HG03175 (cell line): ENCODE measurements around the gene SLC25A45.

ENCODE experiments used
- ATAC-seq: cut with Tn5 transposase; IDR thresholded peaks from one replicate; pipeline ENCODE4 v1.9.1; 2021; ENCODE audit warnings: mild to moderate bottlenecking, moderate library complexity; ENCODE audit not compliant: unreplicated experiment

SLC25A45 gene

DNA sequence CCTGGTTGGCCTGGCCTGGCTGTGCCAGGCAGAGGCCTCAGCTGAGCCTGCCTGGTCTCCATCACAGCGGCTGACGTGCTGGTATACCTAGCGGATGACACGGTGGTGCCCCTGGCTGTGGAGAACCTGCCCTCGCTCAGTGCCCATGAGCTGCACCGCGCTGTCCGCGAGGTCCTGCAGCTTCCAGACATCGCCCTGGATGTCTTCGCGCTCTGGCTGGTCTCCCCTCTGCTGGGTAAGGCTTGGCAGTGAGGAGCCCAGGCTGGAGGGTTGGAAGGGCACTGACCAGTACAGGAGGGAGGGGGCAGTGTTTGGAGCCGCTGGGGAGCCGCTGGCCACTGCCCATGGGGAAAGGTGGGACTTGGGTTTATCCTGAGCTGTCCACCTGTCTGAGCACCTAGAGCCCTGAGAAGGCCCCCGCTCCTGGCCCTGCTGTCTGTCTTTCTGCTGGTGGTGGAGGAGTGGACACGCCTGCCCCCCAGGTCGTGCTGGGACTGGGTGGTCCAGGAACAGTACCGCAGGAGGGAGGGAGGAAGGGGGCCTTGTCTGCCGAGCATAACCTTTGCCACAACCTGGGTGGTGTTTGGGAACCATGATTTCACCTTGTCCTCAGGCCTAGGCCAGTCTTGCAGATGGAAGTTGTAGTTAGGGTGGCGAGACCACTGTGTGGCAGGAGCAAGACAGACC, 7.0 kb upstream of the SLC25A45 start:
- ATAC-seq = no peak

- no peak for ATAC-seq
Observed at GRCh38 chr11:65388731-65389130, 6.3 kb upstream of the SLC25A45 start.

DNA sequence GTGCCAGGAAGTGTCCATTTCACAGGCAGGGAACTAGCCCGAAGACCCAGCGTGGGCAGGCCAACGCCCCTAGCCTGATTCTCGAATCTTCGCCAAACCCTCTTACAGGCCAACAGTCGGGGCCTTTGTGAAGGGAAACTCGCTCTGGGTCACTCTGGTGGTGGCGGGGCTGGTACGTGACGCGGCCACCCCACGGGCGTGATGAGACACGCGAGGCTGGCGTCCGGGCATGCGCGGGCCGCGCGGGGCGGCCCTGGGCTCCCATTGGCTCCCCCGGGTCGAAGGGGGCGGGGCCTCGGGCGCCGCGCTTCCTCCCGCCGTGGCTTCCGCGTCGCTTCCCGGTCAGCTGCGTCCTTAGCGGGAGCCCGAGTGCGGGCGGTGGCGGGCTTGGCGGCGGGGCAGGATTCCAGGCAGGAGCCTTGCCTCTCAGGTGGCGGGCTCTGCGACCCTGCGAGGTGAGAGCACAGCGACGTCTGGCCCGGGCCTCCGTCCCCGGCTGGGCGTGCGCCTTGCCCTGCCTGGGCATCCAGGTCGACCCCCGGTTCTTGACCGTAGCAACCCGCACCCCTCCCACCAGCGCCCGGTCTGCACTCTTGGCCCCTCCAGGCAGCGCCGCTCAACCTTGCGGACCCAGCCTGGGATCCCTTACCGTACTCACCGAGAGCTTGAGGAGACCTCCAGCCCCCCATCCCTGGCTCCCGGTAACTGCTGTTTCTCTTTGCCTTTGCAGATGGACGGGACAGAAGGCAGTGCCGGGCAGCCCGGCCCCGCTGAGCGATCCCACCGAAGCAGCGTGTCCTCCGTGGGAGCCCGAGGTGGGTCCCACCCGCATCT, 4.1 kb upstream of the SLC25A45 start, which contains the start of gene FRMD8:
Gene FRMD8, plus strand, starts transcription at position 331 of the 834 bp plus-strand sequence. Its CDS starts 400 bp downstream, at position 731.
- peak; percentile 39 for ATAC-seq

- ATAC-seq = no peak
Observed at GRCh38 chr11:65384301-65384889, 1.9 kb upstream of the SLC25A45 start.

DNA sequence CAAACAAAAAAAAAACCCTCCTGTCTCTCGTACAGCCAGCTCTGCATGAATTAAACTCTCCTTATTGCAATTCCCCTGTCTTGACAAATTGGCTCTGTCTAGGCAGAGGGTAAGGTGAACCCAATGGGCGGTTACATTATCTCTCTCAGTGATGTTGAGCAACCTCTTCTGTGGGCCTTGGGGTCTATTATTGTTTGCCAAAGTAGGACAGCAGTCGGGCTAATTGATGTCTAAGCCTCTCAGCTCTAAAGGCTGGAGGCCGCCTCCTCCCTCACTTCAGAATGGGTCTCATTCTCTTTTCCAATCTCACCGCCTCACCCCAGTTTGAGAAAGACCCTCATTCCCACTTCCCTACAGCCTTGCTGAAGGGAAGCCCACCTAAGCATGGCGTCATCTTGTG, 1.3 kb upstream of the SLC25A45 start:
- ATAC-seq = no peak

DNA sequence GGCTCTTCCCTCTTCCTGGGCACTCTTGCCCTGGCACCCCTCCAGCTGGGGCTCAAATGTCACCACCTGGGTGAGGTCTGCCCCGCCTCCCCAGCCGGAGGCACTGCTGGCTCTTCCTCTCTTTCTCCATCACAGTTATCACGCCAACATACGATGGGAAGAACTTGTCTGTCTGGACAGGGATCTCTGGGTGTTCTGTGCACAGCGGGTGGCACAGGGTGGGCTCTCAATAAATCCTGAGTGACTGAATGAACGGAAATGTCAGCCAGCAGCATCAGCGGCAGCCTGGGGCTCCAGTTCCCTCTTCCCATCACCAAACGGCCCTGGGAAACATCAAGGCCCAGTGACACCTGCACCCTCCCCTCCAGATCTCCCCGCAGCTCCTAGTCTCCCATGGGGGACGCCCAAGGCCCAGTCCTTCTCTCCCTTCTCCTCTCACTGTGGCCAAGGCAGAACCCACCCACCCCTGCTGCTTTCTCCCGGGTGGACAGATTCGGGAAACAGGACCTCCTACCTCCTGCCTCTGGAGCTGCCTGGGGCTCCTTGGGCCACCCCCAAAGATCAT, 440 bp upstream of the SLC25A45 start:
- ATAC-seq = no peak

- peak; percentile 4 for ATAC-seq
Observed at GRCh38 chr11:65381716-65382032, 772 bp downstream of the SLC25A45 start.

DNA sequence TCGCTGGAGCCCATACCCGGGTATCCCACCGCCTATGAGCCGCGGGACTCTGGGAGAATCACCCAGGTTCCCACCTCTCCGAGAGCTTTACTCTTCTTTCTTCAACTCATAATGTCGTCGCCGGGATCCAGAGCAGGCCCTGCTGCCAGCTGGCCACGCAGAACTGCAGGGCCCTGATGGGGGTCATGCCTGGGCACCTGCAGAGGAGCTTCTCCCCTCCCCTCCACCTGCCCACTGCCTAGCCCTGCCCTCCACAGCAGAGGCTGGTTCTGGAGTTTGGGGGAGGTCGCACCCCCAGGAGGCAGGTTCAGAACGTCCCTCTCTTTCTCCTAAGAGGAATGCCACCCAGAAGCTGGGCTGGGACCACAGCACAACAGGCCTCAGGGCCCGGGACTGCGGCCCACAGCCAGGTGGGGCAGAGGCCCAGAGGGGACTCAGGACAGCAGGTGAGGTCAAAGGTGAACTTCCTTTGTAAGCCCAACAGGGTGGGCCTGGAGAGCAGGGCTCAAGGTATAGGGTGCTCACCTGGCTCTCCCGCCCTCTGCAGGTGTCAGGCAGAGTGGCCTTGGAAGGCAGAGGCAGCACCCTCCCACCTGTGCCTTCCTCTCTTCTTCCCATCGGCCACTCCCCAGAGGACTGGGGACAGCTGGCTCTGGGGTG, 1.9 kb downstream of the SLC25A45 start:
- no peak for ATAC-seq

DNA sequence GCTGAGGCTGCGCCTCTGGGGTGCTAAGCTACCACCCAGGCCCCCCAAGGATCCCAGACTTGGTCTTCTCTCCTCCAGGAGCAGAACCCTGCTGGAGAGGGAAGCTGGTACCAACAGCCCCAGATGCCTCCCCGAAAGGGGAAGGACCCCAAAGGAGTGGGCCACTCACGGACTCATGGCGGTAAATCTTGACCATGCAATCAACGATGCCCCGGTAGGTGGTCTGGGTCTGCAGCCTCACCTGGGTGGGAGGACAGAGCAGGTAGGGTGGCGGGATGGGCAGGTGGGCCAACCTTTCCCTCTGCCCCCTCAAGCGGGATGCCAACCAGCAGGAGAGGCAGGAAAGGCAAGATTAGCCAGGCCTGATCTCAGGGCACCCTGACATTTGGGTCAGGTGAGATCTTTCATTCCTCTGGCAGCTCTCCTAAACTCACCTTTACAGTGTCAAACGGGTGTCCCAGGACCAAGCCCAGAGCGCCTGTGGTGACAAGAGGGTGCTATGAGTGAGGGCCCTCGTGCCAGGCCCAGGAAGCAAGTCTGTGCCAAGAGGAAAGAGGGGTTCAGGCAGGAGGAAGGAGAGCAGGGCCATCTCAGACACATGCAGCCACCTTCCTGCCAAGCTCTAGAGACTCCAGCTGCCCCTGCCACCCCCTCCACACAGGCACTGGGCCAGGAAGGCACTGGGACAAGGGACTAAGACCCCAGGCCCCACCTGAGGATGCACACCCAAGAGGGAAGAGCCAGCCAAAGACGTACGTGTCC, 2.6 kb downstream of the SLC25A45 start:
- no peak for ATAC-seq

- no peak for ATAC-seq
Observed at GRCh38 chr11:65378928-65379638, 3.4 kb downstream of the SLC25A45 start.

GRCh38 chr11:65378208-65378927, 4.1 kb downstream of the SLC25A45 start:
- ATAC-seq = no peak

- ATAC-seq = no peak
Observed at GRCh38 chr11:65377777-65378176, 4.7 kb downstream of the SLC25A45 start.

GRCh38 chr11:65377036-65377435, 5.4 kb downstream of the SLC25A45 start:
- no peak for ATAC-seq

- no peak for ATAC-seq
Observed at GRCh38 chr11:65376138-65376713, 6.2 kb downstream of the SLC25A45 start.

DNA sequence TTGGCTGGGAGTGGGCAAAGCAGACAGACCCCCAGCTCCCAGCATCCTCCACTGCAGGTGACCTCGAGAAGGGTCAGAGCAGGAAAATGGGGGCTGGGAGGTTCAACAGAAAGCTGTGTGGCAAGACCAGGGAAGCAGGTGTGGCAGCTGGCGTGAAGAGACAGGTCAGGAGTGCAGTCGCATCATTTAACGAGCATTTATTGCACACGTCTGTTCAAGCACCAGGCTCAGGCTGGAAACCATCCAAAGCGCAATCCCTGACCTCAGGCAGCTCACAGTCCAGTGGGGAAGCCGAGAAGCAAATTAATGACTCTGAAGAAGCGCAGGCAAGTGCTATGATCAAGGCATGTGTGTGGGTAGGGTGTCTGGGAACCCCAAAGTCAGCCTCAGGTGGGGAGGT, 7.4 kb downstream of the SLC25A45 start:
- ATAC-seq = no peak

- ATAC-seq = no peak
Observed at GRCh38 chr11:65373839-65374580, 8.4 kb downstream of the SLC25A45 start.

DNA sequence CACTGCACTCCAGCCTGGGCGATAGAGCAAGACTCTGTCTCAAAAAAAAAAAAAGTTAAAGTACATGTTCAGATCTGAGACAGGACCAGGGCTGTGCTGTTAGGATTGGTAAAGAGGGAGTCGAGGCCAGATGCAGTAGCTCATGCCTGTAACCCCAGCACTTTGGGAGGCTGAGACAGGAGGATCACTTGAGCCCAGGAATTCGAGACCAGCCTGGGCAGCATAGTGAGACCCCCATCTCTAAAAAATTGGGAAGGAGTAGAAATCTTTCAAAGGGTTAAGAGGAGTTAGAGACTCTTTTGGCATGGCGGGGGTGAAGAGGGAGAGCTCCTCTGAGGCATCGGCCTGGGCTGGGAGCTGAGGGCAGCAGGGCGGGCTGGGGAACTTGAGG, 11.8 kb downstream of the SLC25A45 start:
- ATAC-seq = no peak

DNA sequence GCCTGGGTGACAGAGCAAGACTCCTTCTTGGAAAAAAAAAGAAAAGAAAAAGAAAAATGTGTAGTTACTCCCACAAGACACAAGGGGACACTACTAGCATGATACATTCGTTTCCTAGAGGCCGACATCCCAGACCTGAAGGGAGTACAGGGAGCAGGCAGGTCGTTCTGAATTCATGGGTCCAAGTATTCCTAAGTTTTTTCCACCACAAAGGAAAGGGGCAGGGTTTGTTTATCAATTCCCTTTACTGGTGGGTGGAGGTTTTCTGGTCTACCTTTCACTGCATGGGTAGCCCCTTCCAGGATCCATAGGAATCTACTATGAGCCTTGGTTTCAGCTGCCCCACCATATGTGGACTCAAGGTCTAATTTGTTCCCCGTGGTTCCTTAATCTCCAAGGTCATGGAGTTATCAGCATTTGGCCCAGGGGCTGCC, 16.1 kb downstream of the SLC25A45 start:
- ATAC-seq = no peak
